ENCODE results near the gene SLC44A2.
"Not testable (repeated sequence)": the region's sequence is repeated elsewhere in the genome, so short reads cannot be mapped to it uniquely, and the experiment has no call there.

Gene SLC44A2

GRCh38 chr19:10653732-10654609, 28.6 kb downstream of the SLC44A2 start, which contains the start of gene ILF3:
ILF3 (plus strand) TSS chr19:10654346; CDS start chr19:10670606, 16,260 bp downstream.
- DNase-seq = peak; percentile 98

- no peak for DNase-seq
Measured at GRCh38 chr19:10654610-10655456, 29.5 kb downstream of the SLC44A2 start.

GRCh38 chr19:10655457-10656312, 30.3 kb downstream of the SLC44A2 start:
- DNase-seq = no peak

GRCh38 chr19:10660346-10660745, 35.0 kb downstream of the SLC44A2 start:
- no peak for DNase-seq

- no peak for DNase-seq
Measured at GRCh38 chr19:10661946-10662345, 36.6 kb downstream of the SLC44A2 start.

- DNase-seq = no peak
Measured at GRCh38 chr19:10662384-10663251, 37.3 kb downstream of the SLC44A2 start.

GRCh38 chr19:10663252-10663563, 37.9 kb downstream of the SLC44A2 start:
- DNase-seq = not testable (repeated sequence)

- no peak for DNase-seq
Measured at GRCh38 chr19:10667867-10668266, 42.5 kb downstream of the SLC44A2 start.

- no peak for DNase-seq
Measured at GRCh38 chr19:10669246-10669645, 43.9 kb downstream of the SLC44A2 start.

GRCh38 chr19:10670182-10670581, 44.8 kb downstream of the SLC44A2 start:
- no peak for DNase-seq

GRCh38 chr19:10670876-10671804, 45.8 kb downstream of the SLC44A2 start:
- DNase-seq = no peak

GRCh38 chr19:10671922-10672321, 46.6 kb downstream of the SLC44A2 start:
- not testable (repeated sequence) for DNase-seq

GRCh38 chr19:10675214-10675613, 49.9 kb downstream of the SLC44A2 start:
- not testable (repeated sequence) for DNase-seq

- DNase-seq = no peak
Measured at GRCh38 chr19:10677751-10678150, 52.4 kb downstream of the SLC44A2 start.

GRCh38 chr19:10678813-10679212, 53.5 kb downstream of the SLC44A2 start:
- no peak for DNase-seq

- DNase-seq = no peak
Measured at GRCh38 chr19:10679743-10680142, 54.4 kb downstream of the SLC44A2 start.

GRCh38 chr19:10680545-10681135, 55.3 kb downstream of the SLC44A2 start:
- DNase-seq = no peak

GRCh38 chr19:10681658-10682057, 56.3 kb downstream of the SLC44A2 start:
- no peak for DNase-seq

- DNase-seq = no peak
Measured at GRCh38 chr19:10682397-10683063, 57.2 kb downstream of the SLC44A2 start.

- DNase-seq = no peak
Measured at GRCh38 chr19:10683064-10683426, 57.7 kb downstream of the SLC44A2 start.
